NCI-H146 treated with DMSO at 0.1 percent for 48 hours (cell line): ENCODE measurements around the gene PLEKHB2.
"Not testable (repeated sequence)": the region's sequence is repeated elsewhere in the genome, so short reads cannot be mapped to it uniquely, and the experiment has no call there.

Source experiments
- DNase-seq: peaks from one replicate; lab custom pipeline; 2025; ENCODE audit not compliant: unreplicated experiment; lab: John Stamatoyannopoulos, UW

The PLEKHB2 gene

GRCh38 chr2:131093696-131094462, 11.3 kb upstream of the PLEKHB2 start:
- DNase-seq, result peak; percentile 81

GRCh38 chr2:131094463-131095281, 10.5 kb upstream of the PLEKHB2 start:
- peak; percentile 14 for DNase-seq

GRCh38 chr2:131103165-131103564, 2.0 kb upstream of the PLEKHB2 start:
- DNase-seq, result no peak

- DNase-seq, result peak; percentile 92
Observed at GRCh38 chr2:131104487-131105155, 515 bp upstream of the PLEKHB2 start.

- peak; percentile 26 for DNase-seq
Observed at GRCh38 chr2:131105950-131106801, 1.0 kb downstream of the PLEKHB2 start.

- no peak for DNase-seq
Observed at GRCh38 chr2:131112529-131112928, 7.4 kb downstream of the PLEKHB2 start.

- no peak for DNase-seq
Observed at GRCh38 chr2:131113566-131114227, 8.6 kb downstream of the PLEKHB2 start.

- DNase-seq, result not testable (repeated sequence)
Observed at GRCh38 chr2:131114950-131115349, 9.8 kb downstream of the PLEKHB2 start.

- no peak for DNase-seq
Observed at GRCh38 chr2:131115752-131116151, 10.6 kb downstream of the PLEKHB2 start.

GRCh38 chr2:131120815-131121317, 15.7 kb downstream of the PLEKHB2 start:
- no peak for DNase-seq

GRCh38 chr2:131121464-131121863, 16.3 kb downstream of the PLEKHB2 start:
- DNase-seq, result no peak

GRCh38 chr2:131122496-131122895, 17.4 kb downstream of the PLEKHB2 start:
- DNase-seq, result no peak

GRCh38 chr2:131123192-131123591, 18.1 kb downstream of the PLEKHB2 start:
- no peak for DNase-seq

- DNase-seq, result peak; percentile 88
Observed at GRCh38 chr2:131125195-131125757, 20.1 kb downstream of the PLEKHB2 start.

GRCh38 chr2:131126436-131126835, 21.3 kb downstream of the PLEKHB2 start:
- no peak for DNase-seq

GRCh38 chr2:131127076-131127475, 21.9 kb downstream of the PLEKHB2 start:
- DNase-seq, result no peak

- DNase-seq, result no peak
Observed at GRCh38 chr2:131127981-131128380, 22.8 kb downstream of the PLEKHB2 start.

- no peak for DNase-seq
Observed at GRCh38 chr2:131130298-131130596, 25.1 kb downstream of the PLEKHB2 start.

- no peak for DNase-seq
Observed at GRCh38 chr2:131132729-131133128, 27.6 kb downstream of the PLEKHB2 start.

GRCh38 chr2:131140581-131140980, 35.4 kb downstream of the PLEKHB2 start:
- DNase-seq, result no peak
